ENCODE results near the gene FUT7.

The FUT7 gene

GRCh38 chr9:137016436-137016835 lies 15.5 kb downstream of the FUT7 start:
- no peak for DNase-seq

GRCh38 chr9:137015976-137016375 lies 15.9 kb downstream of the FUT7 start:
- no peak for DNase-seq

- DNase-seq: no peak
Observed at GRCh38 chr9:137015540-137015930, 16.4 kb downstream of the FUT7 start.

- no peak for DNase-seq
Observed at GRCh38 chr9:137014776-137015539, 16.9 kb downstream of the FUT7 start.

GRCh38 chr9:137014166-137014565 lies 17.7 kb downstream of the FUT7 start:
- no peak for DNase-seq

GRCh38 chr9:137013571-137013940 lies 18.3 kb downstream of the FUT7 start:
- no peak for DNase-seq

- no peak for DNase-seq
Observed at GRCh38 chr9:137012694-137013570, 19.0 kb downstream of the FUT7 start.

GRCh38 chr9:137011907-137012675 lies 19.8 kb downstream of the FUT7 start:
- DNase-seq: no peak

- DNase-seq: no peak
Observed at GRCh38 chr9:137011156-137011555, 20.7 kb downstream of the FUT7 start.

- DNase-seq: no peak
Observed at GRCh38 chr9:137009938-137010732, 21.8 kb downstream of the FUT7 start.

GRCh38 chr9:137009217-137009616 lies 22.7 kb downstream of the FUT7 start:
- DNase-seq: no peak

- no peak for DNase-seq
Observed at GRCh38 chr9:137008312-137008711, 23.6 kb downstream of the FUT7 start.

- DNase-seq: no peak
Observed at GRCh38 chr9:137007816-137008270, 24.0 kb downstream of the FUT7 start.

- no peak for DNase-seq
Observed at GRCh38 chr9:137007108-137007815, 24.6 kb downstream of the FUT7 start.

- DNase-seq: no peak
Observed at GRCh38 chr9:137006116-137007003, 25.5 kb downstream of the FUT7 start.

- peak; percentile 26 for DNase-seq
Observed at GRCh38 chr9:137004285-137004684, 27.6 kb downstream of the FUT7 start.

GRCh38 chr9:137002646-137003041 lies 29.2 kb downstream of the FUT7 start:
- no peak for DNase-seq

- no peak for DNase-seq
Observed at GRCh38 chr9:137001857-137002645, 29.8 kb downstream of the FUT7 start.

GRCh38 chr9:137000177-137000930 lies 31.5 kb downstream of the FUT7 start:
- peak; percentile 37 for DNase-seq
